ENCODE data around the gene MED28.
"Not testable (repeated sequence)": the region's sequence is repeated elsewhere in the genome, so short reads cannot be mapped to it uniquely, and the experiment has no call there.

MED28 gene, protein sequence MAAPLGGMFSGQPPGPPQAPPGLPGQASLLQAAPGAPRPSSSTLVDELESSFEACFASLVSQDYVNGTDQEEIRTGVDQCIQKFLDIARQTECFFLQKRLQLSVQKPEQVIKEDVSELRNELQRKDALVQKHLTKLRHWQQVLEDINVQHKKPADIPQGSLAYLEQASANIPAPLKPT
- 88.5 to 165 (median 96.3) reads per million in 9 experiments for total RNA-seq

DNA sequence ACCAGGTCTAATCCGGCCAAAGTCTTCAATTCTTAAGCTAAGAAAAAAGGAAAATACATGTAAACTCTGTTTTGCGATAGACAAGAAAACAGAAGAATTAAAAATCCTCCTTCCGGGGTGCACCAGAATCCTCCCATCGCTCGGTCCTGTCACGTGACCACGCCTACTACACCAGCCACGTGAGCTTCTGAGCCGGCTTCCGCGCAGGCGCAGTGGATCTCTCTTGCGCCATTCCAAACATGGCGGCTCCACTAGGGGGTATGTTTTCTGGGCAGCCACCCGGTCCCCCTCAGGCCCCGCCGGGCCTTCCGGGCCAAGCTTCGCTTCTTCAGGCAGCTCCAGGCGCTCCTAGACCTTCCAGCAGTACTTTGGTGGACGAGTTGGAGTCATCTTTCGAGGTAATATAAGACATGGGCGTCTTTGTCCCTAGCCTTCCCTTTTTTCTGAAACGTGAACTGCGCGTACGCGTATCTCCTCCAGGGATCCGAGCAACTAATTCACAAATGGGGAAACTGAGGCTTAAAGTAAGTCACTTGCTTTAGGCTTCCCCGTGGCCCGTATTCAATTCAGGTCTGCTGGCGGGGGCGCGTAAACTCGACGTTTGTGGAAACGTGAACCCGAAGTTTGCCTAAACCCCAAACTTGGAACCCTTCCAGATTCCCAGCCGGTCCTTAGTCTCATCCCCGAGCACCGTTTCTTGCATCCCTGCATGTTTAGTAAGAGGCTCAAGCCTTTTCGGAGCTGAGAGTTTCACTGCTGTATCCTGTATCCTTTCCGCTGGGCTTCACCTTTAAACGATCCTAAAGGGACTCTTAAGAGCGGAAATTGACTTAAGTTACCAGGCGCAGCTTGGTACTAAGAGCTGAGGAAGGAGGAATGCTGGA, at the start of gene MED28:
Gene MED28, plus strand, starts transcription at position 226 of the 884 bp plus-strand sequence. Its CDS starts 14 bp downstream, at position 240.
- peaks cover 20 to 26% of the 10 kb centered on the region in 2 donors for H3K4me1 Mint-ChIP-seq (ENCODE audit: low read depth in 2 of 2)

DNA sequence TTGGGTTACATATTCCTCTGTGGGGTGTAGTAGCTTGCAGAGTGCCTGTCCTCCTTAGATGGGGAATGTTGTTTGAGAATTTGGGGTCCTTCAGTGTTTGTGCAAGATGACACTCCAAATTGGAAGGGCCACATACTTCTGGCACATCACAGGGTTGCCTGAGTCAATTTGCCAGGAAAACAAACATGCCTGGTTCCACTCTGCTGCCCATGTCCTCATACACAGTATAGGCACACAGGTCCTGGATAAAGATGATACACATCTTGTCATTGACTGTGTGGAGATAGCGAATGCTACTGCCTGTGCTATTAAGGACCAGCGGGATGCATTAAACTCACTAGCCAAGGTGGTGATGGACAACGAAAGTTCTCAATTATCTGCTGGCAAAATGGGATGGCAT, 48.6 kb upstream of the MED28 start:
- Mint-ChIP-seq H3K9me3 (no peaks in the 10 kb centered on the region), H3K27ac (no peak overlapping the region), H3K4me1 (ENCODE audit: low read depth in 2 of 2) (no peaks in the 10 kb centered on the region), H3K27me3 (peaks cover 11 to 24% of the 10 kb centered on the region in 2 donors), H3K4me3 (no peak overlapping the region), H3K36me3 (ENCODE audit: insufficient read depth) (no peaks in the 10 kb centered on the region)
- ATAC-seq (replicated peaks) (no peak), DNase-seq (no peak)

More for the DNA sequence above, at the start of gene MED28:
- Mint-ChIP-seq H3K27ac (peak within 1 kb of the TSS; percentile 99), H3K9me3 (no peaks in the 10 kb centered on the region), H3K4me3 (peak within 1 kb of the TSS; percentile 96 to 97), H3K27me3 (no peaks in the 10 kb centered on the region), H3K36me3 (ENCODE audit: insufficient read depth) (peaks cover 48% of the 10 kb centered on the region)
- DNase-seq (peak; percentile 91 to 95 (median 92)), ATAC-seq (replicated peaks) (peak; percentile 95)

DNA sequence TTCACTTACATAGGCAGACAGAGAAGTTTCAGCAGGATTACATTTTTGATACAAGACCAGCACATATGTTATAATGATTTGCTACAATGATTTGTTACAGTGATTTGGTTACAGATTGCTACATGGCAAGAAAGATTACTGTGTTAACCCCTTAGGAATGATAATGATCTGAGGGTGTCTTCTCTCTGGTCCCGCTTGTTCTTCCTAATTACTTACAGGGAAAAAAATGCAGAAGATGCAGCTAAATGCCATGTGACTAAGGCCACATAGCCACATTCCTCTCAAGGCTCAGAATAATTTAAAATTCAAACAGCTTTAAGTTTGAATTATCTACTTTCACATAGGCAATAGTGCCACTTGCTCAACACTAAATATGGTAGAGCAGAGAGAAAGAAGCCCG, 47.2 kb upstream of the MED28 start:
- H3K36me3 Mint-ChIP-seq (ENCODE audit: insufficient read depth): no peaks in the 10 kb centered on the region
- H3K9me3 Mint-ChIP-seq: no peaks in the 10 kb centered on the region
- no peak overlapping the region for H3K27ac Mint-ChIP-seq
- no peak for DNase-seq
- peaks cover 11 to 24% of the 10 kb centered on the region in 2 donors for H3K27me3 Mint-ChIP-seq
- no peak for ATAC-seq (replicated peaks)
- H3K4me1 Mint-ChIP-seq (ENCODE audit: low read depth in 2 of 2): no peaks in the 10 kb centered on the region
- no peak overlapping the region for H3K4me3 Mint-ChIP-seq

DNA sequence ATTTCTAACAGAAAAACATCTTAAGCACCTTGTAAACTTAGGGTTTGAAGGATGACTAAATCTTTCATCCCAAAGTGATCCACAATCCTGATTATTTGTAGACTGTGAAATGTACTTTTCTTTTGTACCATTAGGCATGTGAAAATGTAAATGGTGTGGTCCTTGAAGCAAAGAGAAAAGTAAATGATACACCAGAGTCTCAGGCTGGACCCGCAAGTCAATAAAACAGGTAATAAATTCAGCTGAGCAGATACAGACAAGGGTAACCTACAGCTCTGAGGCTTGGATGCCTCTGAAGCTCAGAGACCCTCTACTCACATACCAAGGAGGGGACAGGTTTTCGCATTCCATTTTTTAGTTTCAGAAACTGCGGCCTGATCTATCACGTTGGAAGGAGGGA, 40.2 kb upstream of the MED28 start:
- H3K27ac Mint-ChIP-seq: no peak overlapping the region
- ATAC-seq (replicated peaks): no peak
- no peak overlapping the region for H3K4me3 Mint-ChIP-seq
- peaks cover 0 to 1% of the 10 kb centered on the region in 2 donors for H3K27me3 Mint-ChIP-seq
- H3K9me3 Mint-ChIP-seq: no peaks in the 10 kb centered on the region
- no peak for DNase-seq
- H3K4me1 Mint-ChIP-seq (ENCODE audit: low read depth in 2 of 2): peaks cover 19 to 22% of the 10 kb centered on the region in 2 donors
- peaks cover 32% of the 10 kb centered on the region for H3K36me3 Mint-ChIP-seq (ENCODE audit: insufficient read depth)

DNA sequence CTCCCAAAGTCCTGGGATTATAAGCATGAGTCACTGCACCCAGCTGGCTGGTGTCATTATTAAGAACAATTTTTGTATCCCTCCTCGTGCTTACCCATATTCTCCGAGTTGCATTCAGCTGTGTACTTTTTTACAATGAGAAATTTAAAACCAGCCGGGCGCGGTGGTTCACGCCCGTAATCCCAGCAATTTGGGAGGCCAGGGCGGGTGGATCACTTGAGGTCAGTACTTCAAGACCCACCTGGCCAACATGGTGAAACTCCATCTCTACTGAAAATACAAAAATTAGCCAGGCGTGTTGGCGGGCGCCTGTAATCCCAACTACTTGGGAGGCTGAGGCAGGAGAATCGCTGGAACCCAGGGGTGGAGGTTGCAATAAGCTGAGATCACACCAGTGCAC, 39.3 kb upstream of the MED28 start:
- not testable (repeated sequence) for H3K27me3 Mint-ChIP-seq; DNase-seq; H3K27ac Mint-ChIP-seq; ATAC-seq (replicated peaks); H3K9me3 Mint-ChIP-seq
- Mint-ChIP-seq H3K4me3 (peak overlapping the region in 1 of 2 donors; percentile 10), H3K4me1 (ENCODE audit: low read depth in 2 of 2) (peaks cover 19 to 22% of the 10 kb centered on the region in 2 donors), H3K36me3 (ENCODE audit: insufficient read depth) (peaks cover 37% of the 10 kb centered on the region)

DNA sequence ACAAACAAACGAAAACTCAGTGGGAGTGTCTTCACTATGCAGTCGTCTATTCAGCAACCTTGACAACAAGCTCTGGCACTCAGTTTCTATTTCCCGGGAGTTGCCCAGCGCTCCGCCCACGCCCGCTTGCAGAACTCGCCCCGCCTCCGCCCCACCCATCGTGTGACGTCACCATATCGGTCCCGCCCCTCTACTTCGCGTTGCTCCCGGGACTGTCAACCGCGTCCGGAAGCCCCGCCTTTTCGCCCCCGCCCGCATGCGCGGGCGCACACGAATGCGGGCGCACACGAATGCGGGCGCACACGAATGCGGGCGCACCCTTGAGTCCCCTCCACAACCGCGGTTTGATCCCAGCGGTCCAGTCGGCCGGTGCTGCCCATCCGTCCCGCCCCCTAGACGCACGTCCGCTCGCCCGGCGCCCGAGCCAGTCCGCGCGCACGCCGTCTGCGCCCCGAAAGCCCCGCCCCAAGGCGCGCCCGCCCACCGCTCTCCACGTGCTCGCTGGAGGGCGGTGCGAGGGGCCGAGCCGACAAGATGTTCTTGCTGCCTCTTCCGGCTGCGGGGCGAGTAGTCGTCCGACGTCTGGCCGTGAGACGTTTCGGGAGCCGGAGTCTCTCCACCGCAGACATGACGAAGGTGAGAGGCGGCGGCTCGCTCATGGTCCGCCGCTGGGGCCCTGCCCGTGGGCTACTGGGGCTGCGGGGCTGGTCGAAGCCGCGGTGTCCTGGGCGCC, 37.3 kb upstream of the MED28 start, which contains the start of gene LAP3:
Gene LAP3, plus strand, starts transcription at position 267 of the 733 bp plus-strand sequence. Its CDS starts 268 bp downstream, at position 535.
- no peaks in the 10 kb centered on the region for H3K27me3 Mint-ChIP-seq
- peak; percentile 84 for ATAC-seq (replicated peaks)
- H3K4me3 Mint-ChIP-seq: peak within 1 kb of the TSS; percentile 92 to 96
- H3K9me3 Mint-ChIP-seq: no peaks in the 10 kb centered on the region
- H3K36me3 Mint-ChIP-seq (ENCODE audit: insufficient read depth): peaks cover 48% of the 10 kb centered on the region
- H3K27ac Mint-ChIP-seq: peak within 1 kb of the TSS; percentile 98 to 100
- H3K4me1 Mint-ChIP-seq (ENCODE audit: low read depth in 2 of 2): peaks cover 22 to 28% of the 10 kb centered on the region in 2 donors
- DNase-seq: peak; percentile 100

DNA sequence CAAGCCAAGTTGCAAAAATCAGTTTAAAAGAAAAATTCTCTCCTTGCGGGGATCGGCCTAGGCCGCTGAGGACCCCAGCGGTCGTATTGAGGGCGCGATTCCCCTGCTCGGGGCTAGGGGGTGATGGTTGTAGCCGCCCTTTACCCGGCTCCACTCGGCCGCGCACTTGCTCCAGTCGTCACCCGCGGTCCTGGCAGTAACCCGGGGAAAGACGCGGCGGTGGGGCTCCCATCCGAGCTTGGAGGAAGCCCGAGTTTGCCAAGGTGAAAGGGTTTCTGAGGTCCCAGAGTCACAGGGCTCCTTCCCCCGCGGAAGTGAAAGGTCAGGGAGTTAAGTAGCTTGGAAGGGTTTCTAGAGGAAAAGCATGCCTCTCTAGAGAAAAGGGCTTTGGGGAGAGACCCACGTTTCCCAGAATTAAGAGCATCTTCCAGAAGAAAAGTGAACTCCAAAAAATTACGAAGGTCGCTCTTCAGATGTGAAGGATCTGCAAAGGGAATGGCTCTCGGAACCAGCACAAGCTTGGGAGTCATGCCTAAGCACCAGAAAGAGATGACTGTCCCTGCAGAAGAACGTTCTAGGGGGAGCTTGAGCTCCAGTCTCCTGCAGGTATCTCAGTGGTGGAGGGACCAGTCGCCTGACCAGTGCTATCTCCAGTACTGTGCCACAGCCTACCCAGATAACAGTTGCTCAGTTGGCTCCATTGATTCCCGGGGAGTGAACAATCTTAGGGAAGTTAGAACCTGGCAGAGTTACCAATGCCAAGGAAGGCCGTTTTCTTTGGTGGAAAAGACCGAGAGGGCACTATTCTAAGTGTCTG, 36.6 kb upstream of the MED28 start:
- ATAC-seq (replicated peaks) (peak; percentile 8), DNase-seq (peak in 1 of 3 experiments; percentile 5)
- H3K36me3 Mint-ChIP-seq (ENCODE audit: insufficient read depth): peaks cover 53% of the 10 kb centered on the region
- no peaks in the 10 kb centered on the region for H3K27me3 Mint-ChIP-seq
- H3K9me3 Mint-ChIP-seq: no peaks in the 10 kb centered on the region
- peaks cover 22 to 28% of the 10 kb centered on the region in 2 donors for H3K4me1 Mint-ChIP-seq (ENCODE audit: low read depth in 2 of 2)
- peak overlapping the region; percentile 98 to 100 for H3K27ac Mint-ChIP-seq
- peak overlapping the region; percentile 92 to 96 for H3K4me3 Mint-ChIP-seq

DNA sequence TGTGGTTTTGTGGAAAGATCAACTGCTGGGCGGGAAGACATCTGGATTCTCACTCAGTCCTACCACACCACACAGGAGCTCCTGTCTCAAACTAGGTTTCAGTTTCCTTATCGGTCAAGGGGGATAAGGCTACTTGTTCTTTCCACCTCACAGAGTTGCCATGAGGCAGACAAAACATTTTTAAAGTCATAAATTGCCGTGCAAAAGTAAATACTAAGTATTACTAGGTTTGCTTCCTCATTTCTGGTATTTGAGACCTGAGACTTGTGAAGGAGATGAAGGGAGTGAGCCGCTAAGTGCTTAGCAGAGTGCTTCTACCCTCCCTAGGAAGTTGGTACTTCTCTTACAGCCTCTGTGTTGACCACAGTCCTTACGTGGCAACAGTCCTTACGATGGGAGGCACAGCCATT, 36.0 kb upstream of the MED28 start:
- H3K36me3 Mint-ChIP-seq (ENCODE audit: insufficient read depth): peaks cover 59% of the 10 kb centered on the region
- H3K4me3 Mint-ChIP-seq: peak overlapping the region; percentile 92 to 96
- H3K27ac Mint-ChIP-seq: peak overlapping the region; percentile 98 to 100
- no peak for DNase-seq
- no peaks in the 10 kb centered on the region for H3K27me3 Mint-ChIP-seq
- ATAC-seq (replicated peaks): no peak
- H3K4me1 Mint-ChIP-seq (ENCODE audit: low read depth in 2 of 2): peaks cover 22 to 28% of the 10 kb centered on the region in 2 donors
- H3K9me3 Mint-ChIP-seq: no peaks in the 10 kb centered on the region

DNA sequence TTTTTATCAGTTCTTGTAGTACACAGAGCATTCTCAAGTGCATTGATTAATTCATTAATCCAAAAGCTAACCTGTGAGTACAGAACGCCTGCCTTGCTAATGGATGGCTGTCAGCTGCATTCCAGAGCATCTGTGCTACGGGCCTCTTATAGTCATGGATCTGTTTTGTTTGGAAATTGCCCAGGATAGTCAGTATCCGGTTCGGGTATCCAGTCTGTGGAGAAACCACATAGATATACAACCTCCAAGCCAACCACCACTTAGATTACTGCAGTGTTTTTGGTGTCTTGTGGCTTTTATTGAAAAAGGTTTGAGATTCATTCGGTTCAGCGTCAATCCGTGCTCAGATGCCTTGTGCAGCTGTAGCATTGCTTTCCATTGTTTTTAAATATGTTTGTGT, 33.5 kb upstream of the MED28 start:
- Mint-ChIP-seq H3K27ac (peak overlapping the region in 1 of 2 donors; percentile 100), H3K4me3 (no peak overlapping the region), H3K9me3 (no peaks in the 10 kb centered on the region), H3K4me1 (ENCODE audit: low read depth in 2 of 2) (peaks cover 22 to 28% of the 10 kb centered on the region in 2 donors), H3K36me3 (ENCODE audit: insufficient read depth) (peaks cover 83% of the 10 kb centered on the region), H3K27me3 (no peaks in the 10 kb centered on the region)
- no peak for ATAC-seq (replicated peaks)
- no peak for DNase-seq

DNA sequence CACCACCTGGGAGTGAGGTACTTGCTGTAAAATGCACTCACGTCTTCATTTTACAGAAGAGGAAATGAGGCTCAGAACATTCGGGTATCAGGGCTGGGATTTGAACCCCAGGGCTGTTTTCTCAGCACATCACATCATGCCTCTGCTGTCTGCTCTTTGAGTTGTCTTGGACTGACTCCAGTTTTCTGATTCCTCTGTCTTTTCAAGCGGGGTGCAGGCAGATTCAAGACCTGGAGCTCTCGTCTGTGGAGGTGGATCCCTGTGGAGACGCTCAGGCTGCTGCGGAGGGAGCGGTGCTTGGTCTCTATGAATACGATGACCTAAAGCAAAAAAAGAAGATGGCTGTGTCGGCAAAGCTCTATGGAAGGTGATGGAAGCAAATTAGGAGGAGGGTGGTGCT, 31.2 kb upstream of the MED28 start:
- H3K27ac Mint-ChIP-seq: no peak overlapping the region
- peaks cover 83% of the 10 kb centered on the region for H3K36me3 Mint-ChIP-seq (ENCODE audit: insufficient read depth)
- DNase-seq (no peak), ATAC-seq (replicated peaks) (no peak)
- H3K4me1 Mint-ChIP-seq (ENCODE audit: low read depth in 2 of 2): peaks cover 10 to 17% of the 10 kb centered on the region in 2 donors
- H3K27me3 Mint-ChIP-seq: no peaks in the 10 kb centered on the region
- no peaks in the 10 kb centered on the region for H3K9me3 Mint-ChIP-seq
- H3K4me3 Mint-ChIP-seq: no peak overlapping the region

DNA sequence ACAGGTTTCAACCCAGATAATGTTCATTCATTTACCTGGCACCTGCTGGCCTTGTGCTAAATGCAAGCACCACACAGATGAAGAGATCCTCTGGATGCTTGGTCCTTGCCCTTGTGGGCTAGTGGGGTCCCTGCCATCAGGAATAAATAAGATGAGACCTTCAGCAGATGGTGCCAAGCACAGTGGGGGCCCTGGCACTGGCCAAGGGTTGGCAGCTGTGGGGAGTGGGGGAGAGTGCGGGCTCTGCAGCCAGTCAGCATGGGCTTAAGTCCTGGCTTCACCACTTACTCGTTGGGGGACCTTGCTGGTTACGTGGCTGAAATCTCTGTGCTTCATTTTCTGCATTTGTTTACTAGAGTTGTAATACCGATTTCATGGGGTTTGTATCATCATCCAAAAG, 30.5 kb upstream of the MED28 start:
- ATAC-seq (replicated peaks) (no peak), DNase-seq (no peak)
- peaks cover 83% of the 10 kb centered on the region for H3K36me3 Mint-ChIP-seq (ENCODE audit: insufficient read depth)
- H3K9me3 Mint-ChIP-seq: no peaks in the 10 kb centered on the region
- H3K4me1 Mint-ChIP-seq (ENCODE audit: low read depth in 2 of 2): peaks cover 4 to 11% of the 10 kb centered on the region in 2 donors
- no peaks in the 10 kb centered on the region for H3K27me3 Mint-ChIP-seq
- H3K4me3 Mint-ChIP-seq: no peak overlapping the region
- no peak overlapping the region for H3K27ac Mint-ChIP-seq

DNA sequence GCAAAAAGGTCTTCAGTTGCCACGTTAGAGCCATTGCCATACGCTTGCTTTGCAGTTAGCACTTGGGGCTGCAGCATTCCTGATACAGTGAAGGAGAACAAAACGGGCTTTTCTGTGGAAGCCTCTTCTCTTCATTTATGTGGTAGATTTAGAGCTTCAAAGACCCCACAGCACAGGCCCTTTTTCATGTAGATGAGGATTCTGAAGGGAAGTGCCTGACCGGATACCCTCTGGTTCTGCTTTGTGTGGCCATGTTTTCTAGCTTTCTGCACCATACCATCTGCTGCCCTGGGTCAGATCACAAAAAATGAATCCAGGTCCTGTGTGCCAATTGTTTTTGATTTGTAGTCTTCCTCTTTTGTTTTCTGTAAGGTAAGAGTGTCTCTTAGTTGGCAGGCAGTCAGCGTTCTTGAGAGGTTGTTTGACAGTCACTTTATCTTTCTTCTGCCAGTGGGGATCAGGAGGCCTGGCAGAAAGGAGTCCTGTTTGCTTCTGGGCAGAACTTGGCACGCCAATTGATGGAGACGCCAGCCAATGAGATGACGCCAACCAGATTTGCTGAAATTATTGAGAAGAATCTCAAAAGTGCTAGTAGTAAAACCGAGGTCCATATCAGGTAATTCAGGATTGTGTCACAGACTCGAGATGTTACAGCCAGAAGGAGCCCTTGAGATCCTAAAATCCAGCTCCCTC, 29.8 kb upstream of the MED28 start:
- Mint-ChIP-seq H3K9me3 (no peaks in the 10 kb centered on the region), H3K4me3 (no peak overlapping the region), H3K27ac (peak overlapping the region in 1 of 2 donors; percentile 46), H3K36me3 (ENCODE audit: insufficient read depth) (peaks cover 84% of the 10 kb centered on the region), H3K27me3 (no peaks in the 10 kb centered on the region), H3K4me1 (ENCODE audit: low read depth in 2 of 2) (peaks cover 2 to 8% of the 10 kb centered on the region in 2 donors)
- ATAC-seq (replicated peaks) (no peak), DNase-seq (no peak)

All from effector memory CD8-positive, alpha-beta T cell (primary cell).